SH-SY5Y (cell line): ENCODE results near the gene TBC1D22A.

Experiments used
- GATA2 ChIP-seq: IDR thresholded peaks from 2 replicates; pipeline ENCODE4 v1.6.1; 2011; ENCODE audit warnings: mild to moderate bottlenecking, low read depth, low read length
- GATA3 ChIP-seq: IDR thresholded peaks from 2 replicates; pipeline ENCODE4 v1.6.1; 2011; ENCODE audit warnings: low read depth, mild to moderate bottlenecking, low read length, moderate library complexity

- TF ChIP-seq GATA2 (no peak), GATA3 (no peak)
Measured at GRCh38 chr22:47206164-47206563, 443.7 kb downstream of the TBC1D22A start.
